SHP77 treated with DMSO at 0.1 percent for 48 hours (cell line): ENCODE results near the gene CAPN7.

Experiments used
- DNase-seq: peaks from one replicate; lab custom pipeline; 2025; lab: John Stamatoyannopoulos, UW

The CAPN7 gene

GRCh38 chr3:15276028-15276724, 70.1 kb downstream of the CAPN7 start:
- DNase-seq: no peak

GRCh38 chr3:15277861-15278500, 71.9 kb downstream of the CAPN7 start:
- DNase-seq: no peak

DNA sequence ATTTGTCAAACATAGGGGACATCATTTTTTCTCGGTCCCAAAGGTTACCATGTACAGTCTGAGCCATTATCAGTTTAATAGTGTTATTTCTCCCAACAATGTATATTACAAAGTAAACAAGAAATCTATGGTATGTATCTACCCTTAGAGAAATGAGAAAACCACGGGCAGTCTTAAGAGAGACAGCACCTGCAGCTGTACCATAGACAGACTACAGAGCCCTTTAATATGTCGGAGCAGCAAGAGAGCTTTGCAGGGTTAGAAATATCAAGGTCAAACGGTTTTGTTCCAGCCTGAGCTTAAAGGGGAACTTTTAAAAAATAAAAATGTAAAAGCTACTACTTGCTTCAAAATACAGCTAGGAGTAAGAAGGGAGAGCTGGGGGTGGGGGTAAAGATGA, 73.2 kb downstream of the CAPN7 start:
- no peak for DNase-seq

DNA sequence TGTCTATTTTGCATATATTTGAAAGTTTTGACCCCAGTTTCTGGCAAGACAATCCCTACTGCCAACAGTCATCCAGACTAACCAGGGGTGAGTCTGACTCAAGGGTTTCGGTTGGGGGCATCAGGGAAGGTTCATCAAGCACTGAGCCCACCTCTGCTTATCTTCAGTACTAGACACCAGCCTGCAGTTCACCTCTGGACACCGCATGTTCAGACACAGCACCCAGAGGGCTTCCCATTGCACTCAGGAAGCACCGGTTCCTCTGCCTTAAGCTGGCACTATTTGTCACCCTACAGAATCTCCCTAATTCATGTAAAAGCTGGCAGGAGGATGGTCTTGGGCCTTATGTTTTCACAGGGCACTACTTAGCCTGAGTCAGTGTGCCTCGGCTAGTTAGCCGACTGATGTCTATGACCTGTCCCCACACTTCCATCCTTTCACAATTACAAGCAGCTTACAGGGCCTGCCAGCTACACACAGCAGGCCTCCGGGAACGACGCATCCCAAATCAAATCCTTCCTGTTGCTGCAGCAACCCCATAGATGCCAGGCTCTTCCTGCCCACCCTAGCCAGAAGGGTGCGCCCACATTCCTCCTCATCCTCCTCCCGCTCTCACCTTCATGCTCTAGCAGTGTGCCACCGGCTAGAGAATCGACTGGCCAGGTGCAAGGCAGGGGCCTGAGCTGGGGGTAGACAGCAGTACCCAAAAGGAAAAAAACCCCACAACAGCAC, 73.8 kb downstream of the CAPN7 start:
- no peak for DNase-seq

DNA sequence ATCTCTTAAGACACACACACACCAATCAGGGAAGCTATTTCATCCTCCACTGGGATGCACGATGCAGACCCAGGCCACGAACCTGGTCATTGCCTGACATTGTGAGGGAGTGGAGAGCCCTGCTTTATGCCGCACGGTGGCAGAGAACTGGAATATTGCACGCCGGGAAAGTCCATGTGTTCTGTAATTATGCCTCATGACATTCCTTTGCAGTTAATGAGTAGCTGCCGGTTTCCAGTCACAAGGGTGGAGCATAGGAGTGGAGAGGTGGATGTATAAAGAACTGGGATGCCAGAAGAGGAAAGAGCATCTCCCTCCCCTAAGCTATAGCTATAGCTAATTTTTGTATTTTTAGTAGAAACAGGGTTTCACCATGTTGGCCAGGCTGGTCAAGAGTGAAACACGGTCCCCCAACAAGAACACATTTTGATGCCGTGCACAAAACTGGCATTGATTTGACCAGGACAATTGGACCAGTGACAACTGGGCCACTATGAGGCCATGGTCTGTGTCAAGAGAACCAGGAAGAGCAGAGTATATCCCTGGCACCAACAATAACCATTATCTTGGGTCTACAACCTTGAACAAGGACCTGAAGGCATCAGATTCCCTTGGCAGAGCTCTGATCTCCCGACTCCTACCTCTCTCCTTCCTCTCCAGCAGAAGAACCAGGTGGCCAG, 74.9 kb downstream of the CAPN7 start:
- DNase-seq: no peak

DNA sequence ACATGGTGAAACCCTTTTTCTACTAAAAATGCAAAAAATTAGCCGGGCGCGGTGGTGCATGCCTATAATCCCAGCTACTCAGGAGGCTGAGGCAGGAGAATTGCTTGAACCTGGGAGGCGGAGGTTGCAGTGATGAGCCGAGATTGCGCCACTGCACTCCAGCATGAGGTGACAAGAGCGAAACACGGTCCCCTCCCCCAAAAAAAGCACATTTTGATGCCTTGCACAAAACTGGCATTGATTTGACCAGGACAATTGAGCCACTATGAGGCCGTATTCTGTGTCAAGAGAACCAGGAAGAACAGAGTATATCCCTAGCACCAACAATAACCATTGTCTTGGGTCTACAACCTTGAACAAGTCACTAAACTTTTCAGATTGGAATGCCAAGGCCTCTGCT, 75.8 kb downstream of the CAPN7 start:
- no peak for DNase-seq

DNA sequence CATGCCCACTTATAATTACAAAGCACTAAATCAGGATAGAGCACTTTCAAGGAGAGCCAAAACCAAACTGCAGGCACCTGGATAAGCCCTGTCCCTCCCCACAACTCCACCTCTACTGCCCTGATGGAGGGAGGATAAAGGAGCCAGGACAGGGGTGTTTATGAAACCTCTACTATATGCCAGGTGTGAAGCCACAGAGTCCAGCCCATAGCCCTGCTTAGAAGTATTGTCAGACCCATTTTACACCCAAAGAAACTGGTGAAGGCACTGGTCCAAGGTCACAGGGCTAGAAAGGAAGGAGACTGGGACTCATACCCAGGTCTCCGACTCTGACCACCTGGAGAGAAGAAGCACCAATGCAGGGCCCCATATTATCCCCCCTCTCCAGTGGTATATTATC, 77.7 kb downstream of the CAPN7 start:
- no peak for DNase-seq

DNA sequence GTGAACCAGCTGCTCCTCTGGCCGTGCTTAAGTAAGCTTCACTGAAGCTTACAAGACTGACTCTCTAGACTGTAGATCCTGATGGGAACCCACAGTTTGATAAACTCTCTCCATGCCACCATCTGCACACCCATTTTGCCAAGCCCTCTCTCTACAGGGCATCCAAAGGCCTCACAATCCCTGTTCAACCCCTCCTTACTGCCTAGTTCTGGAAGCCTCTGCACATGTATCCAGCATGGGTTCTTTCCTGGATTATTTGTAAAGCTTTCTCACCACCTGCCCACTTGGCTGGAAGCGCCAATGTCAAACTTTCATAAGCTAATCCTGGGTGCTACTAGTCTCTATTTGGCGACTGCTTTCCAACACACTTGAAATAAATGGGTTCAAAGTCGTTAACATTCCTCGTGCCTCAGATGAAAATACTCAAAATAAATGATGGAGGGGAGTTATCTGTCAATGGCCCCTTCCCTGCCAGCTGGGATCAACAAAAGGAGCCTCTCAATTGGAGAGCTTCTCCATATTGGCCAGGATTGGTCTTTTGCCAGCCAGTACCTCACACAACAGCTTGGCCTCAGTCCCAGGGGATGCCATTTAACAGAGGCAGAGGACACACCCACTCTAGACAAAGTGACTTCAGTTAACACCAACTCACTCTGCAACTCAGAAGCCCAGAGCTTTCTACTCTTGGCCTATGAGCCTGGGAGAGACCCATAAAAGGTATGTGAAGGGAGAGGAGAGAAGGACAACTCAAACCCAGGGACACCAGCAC, 78.3 kb downstream of the CAPN7 start:
- DNase-seq: peak; percentile 85

DNA sequence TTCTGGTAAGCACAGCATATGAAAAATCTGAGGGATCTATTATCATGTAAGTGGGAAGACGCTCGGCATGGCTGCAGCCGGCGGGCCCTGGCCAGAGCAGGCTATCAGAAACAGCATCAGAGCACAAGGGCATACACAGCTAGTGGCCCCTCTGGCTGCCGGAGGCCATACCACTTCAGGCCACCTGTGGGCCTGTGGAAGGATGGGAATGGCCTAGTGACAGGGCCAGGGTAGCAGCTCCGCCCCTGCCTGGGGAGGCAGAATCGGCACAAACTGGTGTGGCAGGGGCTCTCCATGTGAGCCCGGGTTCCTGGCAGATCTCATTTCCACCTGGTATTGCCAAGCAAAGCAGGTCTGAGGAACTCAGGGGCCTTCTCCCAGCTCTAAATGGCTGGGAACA, 80.0 kb downstream of the CAPN7 start:
- DNase-seq: no peak

DNA sequence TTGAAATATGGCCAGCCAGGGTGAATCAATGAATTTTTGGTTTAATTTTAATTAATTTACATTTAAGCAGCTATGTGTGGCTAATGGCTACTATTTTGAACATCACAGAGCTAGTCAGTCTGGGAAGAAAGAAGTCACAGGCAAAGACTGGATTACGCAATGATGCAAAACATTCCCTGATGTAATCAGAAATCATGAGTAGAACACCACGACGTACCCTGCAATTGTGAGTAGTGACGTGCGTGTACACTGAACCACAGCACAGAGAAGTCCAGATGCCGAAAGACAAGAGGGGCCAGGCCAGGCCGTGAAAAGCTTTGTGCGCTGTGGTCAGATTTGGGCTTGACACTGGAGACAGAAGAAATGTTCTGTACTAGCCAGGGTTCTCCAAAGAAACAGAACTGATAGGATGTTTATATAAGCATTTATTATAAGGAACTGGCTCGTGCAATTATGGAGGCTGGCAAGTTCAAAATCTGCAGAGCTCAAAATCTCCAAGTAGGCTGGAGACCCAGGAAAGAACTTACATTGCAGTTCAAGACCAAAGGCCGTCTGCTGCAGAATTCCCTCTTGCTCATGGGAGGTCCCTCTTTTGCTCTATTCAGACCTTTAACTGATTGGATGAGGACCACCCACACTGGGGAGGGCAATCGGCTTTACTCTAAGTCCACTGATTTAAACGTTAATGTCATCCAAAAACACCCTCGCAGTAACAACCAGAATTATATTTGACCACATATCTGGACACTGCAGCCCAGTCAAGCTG, 81.7 kb downstream of the CAPN7 start:
- DNase-seq: no peak

- DNase-seq: no peak
Observed at GRCh38 chr3:15288331-15289035, 82.4 kb downstream of the CAPN7 start.

GRCh38 chr3:15289661-15290060, 83.6 kb downstream of the CAPN7 start:
- no peak for DNase-seq

- no peak for DNase-seq
Observed at GRCh38 chr3:15290736-15291135, 84.7 kb downstream of the CAPN7 start.

GRCh38 chr3:15291589-15292541, 85.8 kb downstream of the CAPN7 start:
- no peak for DNase-seq

DNA sequence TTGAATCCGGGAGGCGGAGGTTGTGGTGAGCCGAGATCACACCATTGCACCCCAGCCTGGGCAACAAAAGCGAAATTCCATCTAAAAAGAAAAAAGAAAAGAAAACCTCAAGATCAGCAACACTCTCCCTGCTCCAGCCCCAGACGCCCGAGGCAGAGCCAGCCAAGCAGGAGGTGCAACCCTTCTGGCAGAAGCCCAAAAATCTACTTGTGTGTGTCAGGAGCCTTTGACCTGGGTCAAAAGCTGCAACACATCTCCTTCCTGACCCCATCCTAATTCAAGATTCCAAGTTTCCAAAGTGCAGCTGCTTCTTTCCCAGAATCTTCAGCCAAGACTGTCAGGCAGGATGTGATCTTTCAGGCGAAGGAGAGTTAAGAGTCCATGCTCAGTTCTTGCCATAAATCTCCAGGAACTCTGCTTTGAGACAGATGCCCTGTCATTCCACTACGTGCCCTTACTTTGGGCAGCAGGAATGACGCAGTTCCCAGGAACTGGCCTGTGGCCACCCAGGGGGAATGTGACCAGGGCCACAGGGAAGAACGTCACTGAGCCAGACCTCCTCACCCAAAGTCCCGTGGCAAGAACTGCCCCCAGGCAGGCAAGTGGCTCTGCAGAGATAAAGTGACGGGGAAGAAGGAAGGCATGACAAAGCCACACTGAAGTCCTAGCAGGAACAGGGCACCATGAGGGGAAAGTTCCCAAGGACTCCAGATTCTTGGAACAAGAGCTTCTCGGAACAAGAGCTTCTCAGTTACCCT, 86.9 kb downstream of the CAPN7 start:
- no peak for DNase-seq

GRCh38 chr3:15294929-15295328, 88.9 kb downstream of the CAPN7 start:
- DNase-seq: no peak

DNA sequence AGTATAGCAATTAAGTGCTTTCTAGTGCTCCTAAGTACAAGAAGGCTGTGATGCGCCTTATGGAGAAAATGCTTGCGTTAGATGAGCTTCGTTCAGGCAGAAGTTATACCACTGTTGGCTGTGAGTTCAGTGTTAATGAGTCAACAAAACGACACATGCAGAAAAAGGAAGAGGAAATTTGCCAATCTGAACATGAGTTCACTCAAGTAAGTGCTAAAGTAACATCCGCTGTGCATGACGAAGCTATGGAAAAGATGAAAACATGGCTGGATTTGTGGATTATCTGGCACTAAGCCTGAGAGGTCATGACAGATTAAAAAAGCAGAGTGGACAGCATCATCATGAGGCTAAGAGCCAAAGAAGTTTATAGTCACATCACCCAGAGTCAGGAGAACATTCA, 89.5 kb downstream of the CAPN7 start:
- DNase-seq: no peak

DNA sequence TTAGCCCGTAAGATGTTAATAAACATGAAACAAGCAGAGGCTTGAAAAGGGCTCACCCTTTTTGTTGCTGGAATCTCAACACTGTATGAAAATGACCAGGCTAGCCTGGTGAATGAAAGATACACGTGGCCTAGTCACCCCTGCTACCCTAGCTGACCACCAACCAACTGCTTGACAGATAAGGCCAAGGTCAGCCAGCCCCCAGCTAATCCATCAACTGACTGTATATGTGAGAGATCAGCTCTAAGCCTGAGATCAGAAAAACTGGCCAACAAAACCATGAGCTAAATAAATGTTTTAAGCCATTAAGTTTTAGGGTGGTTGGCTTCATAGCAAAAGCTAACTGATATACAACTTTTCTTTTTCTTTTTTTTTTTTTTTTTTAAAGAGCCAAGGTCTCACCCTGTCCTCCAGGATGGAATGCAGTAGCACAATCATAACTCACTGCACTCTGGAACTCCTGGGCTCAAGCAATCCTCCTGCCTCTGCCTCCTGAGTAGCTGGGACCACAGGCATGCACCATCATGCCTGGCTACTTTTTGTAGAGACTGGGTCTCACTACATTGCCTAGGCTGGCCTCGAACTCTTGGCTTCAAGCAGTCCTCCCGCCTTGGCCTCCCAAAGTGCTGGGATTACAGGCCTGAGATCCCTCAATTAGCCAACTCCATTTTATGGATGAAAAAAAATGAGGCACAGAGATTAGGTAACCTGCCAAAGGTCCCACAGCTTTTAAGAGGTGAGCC, 91.7 kb downstream of the CAPN7 start:
- DNase-seq: no peak
